GM19467 (cell line): ENCODE measurements around the gene ARRB1.

Experiments used
- ATAC-seq: cut with Tn5 transposase; IDR thresholded peaks from one replicate; pipeline ENCODE4 v1.9.1; 2021; ENCODE audit warnings: mild to moderate bottlenecking, moderate library complexity; ENCODE audit not compliant: unreplicated experiment

The ARRB1 gene

DNA sequence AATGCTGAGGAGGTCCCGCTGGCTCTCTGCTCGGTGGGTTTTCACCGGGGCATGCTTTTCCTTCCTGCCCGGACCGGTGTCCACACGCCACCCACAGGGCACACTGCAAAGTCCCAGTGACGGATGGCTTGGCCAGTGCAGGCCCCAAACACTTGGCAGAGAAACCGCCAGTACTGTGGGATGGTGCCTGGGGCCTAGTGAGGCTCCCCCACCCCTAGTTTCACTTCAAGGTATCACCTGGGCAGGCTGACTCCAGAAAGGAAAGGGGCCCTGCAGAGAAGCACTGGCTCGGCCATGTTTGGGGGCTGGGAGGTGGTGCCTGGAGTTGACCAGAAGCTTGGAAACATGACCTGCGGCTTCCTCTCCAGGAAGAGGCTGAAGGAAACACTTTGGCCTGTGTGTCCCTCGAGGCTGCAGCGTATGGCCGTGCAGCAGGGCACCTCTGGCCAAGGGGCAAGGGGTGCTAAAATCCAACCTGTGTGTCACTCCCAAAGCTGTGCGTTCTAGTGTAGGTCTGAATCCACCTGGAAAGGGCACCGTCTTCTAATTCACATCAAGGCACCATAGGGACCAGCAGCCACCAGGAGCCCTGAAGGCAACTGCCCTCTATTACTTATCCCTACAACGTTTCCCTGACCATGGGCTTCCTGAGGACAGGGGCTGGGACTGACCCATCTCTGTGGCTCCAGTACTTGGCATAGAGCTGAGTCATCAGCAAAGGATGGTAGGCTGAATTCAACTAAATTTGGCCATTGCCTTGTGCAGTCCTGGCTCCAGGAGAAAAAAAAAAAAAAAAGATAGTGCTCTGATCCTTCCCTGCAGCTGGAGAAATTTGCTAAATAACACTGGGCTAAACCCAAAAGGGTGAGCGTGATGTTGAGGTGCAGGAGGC lies 88.3 kb downstream of the ARRB1 start:
- ATAC-seq, result no peak

- ATAC-seq, result no peak
Observed at GRCh38 chr11:75262436-75262835, 89.0 kb downstream of the ARRB1 start.

- ATAC-seq, result no peak
Observed at GRCh38 chr11:75261902-75262361, 89.5 kb downstream of the ARRB1 start.

DNA sequence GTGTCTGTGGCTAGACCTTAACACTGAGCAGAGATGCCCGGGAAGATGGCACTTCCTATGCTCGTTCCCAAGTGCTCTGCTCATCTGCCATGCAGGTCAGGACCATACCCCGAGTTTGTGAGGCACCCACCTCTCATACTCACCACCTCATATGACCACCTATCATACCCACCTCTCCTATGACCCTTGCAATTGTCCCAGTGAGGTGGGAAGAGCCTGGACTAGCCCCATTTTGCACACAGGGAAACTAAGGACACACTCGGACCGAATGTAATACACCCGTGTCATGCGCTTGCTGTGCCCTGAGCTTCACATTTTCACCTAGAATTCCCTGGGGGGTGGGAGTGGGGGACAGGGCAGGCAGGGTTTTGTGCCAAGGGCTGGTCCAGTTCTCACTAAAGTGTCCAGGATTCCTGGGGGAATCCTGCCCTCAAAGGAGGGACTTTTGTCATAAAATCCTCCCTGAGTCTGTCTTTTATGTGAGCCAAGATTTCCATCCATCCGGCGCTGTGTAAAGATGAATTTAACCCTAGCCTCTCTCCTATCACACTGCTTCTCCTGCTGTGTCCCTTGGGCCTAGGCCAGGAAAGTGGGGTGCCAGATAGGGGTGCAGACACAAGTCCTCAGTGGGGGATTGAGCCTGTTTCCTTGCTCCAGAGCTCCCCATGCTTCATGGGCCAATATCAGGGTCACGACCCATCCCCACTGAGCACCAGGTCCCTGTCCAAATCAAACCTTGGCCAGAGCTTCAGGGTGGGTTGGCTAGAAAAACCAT lies 90.9 kb downstream of the ARRB1 start:
- no peak for ATAC-seq

DNA sequence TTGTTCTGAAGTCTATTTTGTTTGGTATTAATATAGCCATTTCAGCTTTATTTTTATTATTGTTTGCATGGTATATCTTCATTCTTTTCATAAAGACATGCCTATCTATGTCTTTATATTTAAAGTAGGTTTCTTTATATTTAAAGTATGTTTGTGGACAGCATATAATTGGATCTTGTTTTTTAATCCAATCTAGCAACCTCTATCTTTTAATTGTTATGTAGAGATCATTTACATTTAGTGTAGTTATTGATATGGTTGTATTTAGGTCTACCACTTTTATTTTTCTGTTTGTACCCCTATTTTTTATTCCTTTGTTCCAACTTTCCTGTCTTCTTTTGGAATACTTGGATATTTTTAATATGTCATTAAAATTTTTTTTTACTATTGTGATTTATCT lies 97.1 kb downstream of the ARRB1 start:
- ATAC-seq, result no peak

- ATAC-seq, result no peak
Observed at GRCh38 chr11:75249704-75250103, 101.8 kb downstream of the ARRB1 start.

DNA sequence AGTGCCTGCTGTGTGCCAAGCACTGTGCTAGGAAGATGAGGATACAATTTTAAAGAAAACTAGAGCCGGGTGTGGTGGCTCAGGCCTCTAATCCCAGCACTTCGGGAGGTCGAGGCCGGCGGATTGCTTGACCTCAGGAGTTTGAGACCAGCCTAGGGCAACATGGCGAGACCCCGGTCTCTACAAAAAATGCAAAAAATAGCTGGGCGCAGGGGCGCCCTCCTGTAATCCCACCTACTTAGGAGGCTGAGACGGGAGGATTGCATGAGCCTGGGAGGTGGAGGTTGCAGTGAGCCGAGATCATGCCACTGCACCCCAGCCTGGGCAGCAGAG lies 102.6 kb downstream of the ARRB1 start:
- no peak for ATAC-seq

GRCh38 chr11:75246671-75247350 lies 104.7 kb downstream of the ARRB1 start:
- ATAC-seq, result no peak

GRCh38 chr11:75246006-75246670 lies 105.3 kb downstream of the ARRB1 start:
- no peak for ATAC-seq

DNA sequence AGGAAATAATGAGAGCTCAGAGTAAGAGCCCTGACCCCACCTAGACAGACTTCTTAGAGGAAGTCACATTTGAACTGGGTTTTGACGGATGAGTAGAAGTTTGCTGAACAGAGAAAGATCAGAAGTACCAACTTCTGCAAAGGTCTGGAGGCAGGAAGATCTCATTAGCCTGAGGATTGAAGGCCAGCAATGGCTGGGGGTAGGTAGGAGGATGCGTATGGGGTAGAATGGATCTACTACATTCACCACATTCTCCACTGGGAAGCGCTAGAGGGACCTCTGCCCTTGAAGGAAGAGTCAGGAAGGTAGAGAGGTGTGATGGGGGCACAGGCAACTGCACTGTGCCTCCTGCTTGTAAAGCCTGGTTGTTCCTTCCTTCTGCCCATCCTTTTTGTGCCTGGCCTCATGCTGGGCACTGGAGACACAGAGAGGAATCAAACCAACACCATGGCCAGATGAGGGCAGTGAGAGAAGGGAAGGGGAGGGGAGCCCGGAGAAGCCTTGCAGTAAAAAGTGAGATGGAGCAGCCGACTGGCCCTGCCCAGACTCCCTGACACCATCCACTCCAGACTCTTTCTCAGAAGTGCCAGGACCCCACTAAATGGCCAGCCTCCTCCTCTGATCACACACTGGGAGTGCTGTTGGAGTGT lies 106.0 kb downstream of the ARRB1 start:
- ATAC-seq, result no peak

DNA sequence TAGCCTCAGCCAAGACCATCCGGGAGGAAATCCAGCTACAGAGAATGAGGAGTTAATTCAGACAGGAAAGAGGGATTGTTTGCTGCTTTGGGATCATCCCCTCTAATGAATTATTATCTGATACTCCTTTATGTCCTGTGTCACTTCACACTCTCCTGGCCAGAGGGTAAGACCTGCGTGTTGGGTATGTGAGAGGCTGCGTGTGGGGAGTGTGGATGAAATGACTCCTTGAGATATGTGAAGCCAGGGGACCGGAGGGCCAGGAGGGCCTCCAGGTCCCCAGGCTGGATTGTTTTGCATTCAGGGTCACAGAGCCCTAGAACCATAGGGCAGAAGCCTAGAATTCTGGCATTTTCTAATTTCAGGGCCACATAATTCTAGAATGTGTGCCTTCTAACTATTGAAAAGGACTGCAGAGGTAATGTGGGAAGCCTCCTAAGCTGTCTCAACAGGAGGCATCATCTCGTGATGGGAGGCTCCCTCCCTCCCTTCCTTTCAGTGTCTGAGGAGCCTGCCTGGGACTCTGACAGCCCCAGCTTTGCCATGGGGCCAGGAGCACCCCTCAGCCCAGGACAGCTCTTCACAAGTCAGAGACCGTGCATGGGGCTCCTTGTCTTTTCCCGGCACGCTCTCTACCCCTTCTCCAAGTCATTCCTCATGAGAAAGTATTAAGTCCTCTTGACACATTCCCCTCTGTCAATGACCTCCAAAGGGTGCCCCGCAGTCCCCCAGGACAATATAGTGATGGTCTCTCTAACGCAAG lies 107.2 kb downstream of the ARRB1 start:
- no peak for ATAC-seq

DNA sequence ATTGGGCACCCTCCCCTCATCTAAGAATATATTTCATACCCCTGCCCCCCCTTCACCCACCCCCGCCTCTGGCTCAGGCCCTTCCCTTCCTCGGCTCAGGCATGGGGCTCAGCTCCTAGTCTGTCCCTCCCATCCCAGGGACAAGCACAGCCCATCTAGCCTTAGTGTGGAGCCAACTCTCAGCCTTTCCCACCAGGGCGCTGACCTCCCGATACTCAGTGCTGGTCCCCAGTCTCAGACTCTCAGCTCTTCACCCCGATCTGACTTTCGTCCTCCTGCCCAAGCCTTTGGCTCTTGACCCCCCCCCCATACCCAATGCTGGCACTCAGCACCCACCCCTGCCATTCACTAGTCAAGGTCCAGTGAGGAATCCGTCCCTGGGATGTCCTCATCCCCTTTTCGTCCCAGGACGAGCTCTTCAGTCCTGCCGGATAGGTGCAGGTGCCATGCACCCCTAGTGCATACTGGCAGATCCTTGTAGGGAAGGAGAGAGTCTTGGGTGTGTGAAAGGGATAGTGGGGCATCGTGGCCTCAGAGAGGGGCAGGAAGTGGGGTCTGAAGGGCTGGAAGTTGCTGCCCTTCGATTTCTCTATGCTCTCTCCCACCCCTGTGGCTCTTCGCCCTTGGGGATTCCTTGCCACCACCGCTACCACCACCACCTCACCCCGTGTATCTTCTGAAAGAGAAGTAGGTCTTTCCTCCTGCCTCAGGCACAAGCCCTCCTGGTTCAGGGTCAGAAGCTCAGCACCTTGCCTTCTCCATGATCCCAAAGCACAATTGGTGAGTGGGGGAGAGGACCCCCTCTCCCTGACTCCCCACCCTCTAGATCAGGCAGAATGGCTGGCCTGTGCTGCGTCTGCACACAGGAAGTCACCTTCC lies 108.5 kb downstream of the ARRB1 start:
- no peak for ATAC-seq

DNA sequence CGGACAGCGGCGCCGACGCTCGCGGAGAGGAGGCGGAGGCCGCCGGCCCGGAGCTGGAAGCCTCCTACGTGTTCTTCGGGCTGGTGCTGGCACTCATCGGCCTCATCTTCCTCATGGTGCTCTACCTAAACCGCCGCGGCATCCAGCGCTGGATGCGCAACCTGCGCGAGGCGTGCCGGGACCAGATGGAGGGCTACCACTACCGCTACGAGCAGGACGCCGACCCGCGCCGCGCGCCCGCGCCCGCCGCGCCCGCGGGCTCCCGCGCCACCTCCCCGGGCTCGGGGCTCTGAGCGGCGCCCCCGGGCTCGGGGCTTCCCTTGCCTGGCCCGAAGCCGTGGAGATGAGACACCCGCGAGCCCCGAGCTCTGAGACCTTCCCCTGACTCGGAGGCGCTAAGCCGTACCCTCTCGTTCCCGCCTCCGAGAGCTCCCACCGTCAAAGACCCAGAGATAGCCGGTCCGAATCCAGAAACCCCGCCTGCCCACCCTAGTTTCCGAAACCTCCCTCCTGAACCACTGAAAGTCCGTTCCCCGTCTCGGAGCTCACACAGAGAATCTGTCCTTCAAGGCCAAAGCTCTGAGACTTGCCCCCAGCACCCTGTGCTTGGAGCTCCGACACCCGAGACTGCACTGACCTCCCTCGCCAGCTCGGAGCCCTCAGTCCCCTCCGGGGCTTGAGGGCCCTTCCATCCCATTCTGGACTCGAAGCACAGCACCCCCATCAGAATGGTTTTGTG lies 109.4 kb downstream of the ARRB1 start:
- no peak for ATAC-seq

GRCh38 chr11:75241036-75241905 lies 110.2 kb downstream of the ARRB1 start:
- peak; percentile 91 for ATAC-seq

GRCh38 chr11:75240311-75241035 lies 111.0 kb downstream of the ARRB1 start, which contains the start of gene TPBGL:
Gene TPBGL, plus strand, starts transcription at chr11:75240774. Its CDS starts 276 bp downstream, at chr11:75241050.
- ATAC-seq, result no peak

DNA sequence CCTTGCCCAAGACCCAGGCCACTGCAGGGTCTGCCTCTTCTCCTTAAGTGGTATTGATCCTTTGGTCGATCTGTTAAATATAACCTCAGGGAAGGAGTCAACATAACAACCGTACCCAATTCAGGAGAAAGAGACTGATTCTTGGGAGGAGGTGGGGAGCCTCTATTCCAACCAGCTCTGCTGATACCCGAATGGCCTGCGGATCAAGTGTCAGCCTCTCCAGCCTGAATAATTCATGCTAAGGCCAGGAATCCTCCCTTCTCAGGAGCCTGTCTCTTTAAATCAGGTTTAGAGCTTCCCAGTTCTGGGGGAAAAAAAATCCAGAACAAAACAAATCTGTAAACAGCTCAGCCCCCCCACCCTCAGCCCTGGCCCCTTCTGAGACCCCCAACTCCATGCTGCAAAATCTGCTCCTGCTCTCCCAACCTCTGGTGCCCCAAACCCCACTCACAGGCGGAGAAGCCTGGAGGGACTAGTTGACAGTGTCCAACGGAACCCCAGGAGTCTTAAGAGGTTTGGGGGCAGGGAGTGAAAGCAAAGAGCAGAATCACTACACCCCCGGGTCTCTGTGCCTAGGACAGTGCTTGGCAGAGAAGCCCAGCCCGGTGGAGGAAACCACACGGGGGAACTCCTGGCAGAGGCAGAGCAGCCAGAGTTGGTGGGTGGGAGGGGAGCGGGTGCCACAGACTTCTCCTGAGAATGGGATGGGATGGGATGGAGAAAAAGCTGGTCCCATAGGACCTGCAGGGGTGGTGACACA lies 111.8 kb downstream of the ARRB1 start:
- ATAC-seq, result no peak
